Ishikawa (cell line): ENCODE data around the gene SLC10A1.

Source experiments
- MAX ChIP-seq: IDR thresholded peaks from 2 replicates; pipeline ENCODE4 v1.6.1; 2012
- RAD21 ChIP-seq: IDR thresholded peaks from 2 replicates; pipeline ENCODE4 v1.6.1; 2012; ENCODE audit warnings: low read depth
- REST ChIP-seq: IDR thresholded peaks from 2 replicates; pipeline ENCODE4 v1.6.1; 2012; ENCODE audit warnings: low read depth, mild to moderate bottlenecking
- USF1 ChIP-seq: IDR thresholded peaks from 2 replicates; pipeline ENCODE4 v1.6.1; 2012
- YY1 ChIP-seq: IDR thresholded peaks from 2 replicates; pipeline ENCODE4 v1.6.1; 2012; ENCODE audit warnings: low read depth

GRCh38 chr14:69794791-69795190, 2.2 kb downstream of the SLC10A1 start:
- TF ChIP-seq MAX: no peak
- no peak for TF ChIP-seq YY1
- TF ChIP-seq USF1: no peak
- no peak for TF ChIP-seq REST
- TF ChIP-seq RAD21: no peak
